GM18499 (cell line): ENCODE data around the gene ZNF429.
"Not testable (repeated sequence)": the region's sequence is repeated elsewhere in the genome, so short reads cannot be mapped to it uniquely, and the experiment has no call there.

ENCODE experiments used
- ATAC-seq: cut with Tn5 transposase; IDR thresholded peaks from one replicate; pipeline ENCODE4 v1.9.1; 2021; ENCODE audit warnings: moderate number of reproducible peaks; ENCODE audit not compliant: insufficient read depth, unreplicated experiment

ZNF429 gene

DNA sequence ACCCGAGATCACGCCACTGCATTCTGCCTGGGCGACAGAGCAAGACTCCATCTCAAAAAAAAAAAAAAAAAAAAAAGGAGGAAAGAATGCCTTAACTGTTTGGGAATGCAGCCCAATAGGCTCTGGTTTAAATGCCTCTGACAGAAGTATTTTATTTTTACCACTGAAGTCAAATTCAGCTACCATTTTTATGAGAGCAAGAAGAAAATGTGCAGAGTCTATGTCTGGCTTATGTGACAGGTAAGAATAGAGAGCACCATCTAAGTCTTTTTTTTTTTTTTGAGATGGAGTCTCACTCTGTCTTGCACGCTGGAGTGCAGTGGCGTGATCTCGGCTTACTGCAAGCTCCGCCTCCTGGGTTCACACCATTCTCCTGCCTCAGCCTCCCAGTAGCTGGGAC, 7.2 kb downstream of the ZNF429 start:
- not testable (repeated sequence) for ATAC-seq

DNA sequence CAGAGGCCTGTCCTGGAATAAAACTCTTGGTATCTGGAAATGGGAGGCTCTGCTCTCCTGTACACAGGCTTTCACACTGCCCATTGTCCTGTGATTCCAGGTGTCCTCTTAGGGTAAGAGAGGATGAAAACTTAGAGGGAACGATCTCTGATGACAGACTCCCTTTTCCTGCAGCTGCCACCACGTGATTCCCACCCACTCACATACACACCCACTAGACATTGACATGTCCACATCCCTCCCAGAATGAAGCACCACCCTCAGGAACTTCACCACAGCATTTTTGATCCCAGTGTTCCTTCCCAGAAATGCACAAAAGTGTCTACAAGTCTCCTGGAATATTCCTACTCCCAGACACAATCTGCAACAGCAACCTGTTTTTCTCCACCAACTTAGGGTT, 8.2 kb downstream of the ZNF429 start:
- no peak for ATAC-seq

DNA sequence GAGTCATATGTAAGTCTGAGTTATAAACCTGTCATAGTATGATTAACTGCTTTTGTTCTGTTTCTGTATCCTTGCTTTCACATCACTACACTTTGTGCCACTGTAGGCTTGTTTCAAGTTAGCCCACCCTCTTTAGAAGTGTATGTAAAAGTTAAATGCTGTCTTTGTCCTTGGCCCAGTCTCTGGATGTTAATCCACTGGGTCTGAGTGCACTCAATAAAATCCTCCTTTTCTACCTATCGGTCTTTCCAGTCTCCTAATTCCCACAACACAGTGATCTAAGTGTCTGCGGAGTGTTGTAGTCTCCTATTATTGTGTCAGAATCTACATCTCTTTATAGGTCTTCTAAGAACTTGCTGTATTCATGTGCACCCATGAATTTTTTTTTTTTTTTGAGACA, 14.1 kb downstream of the ZNF429 start:
- no peak for ATAC-seq

DNA sequence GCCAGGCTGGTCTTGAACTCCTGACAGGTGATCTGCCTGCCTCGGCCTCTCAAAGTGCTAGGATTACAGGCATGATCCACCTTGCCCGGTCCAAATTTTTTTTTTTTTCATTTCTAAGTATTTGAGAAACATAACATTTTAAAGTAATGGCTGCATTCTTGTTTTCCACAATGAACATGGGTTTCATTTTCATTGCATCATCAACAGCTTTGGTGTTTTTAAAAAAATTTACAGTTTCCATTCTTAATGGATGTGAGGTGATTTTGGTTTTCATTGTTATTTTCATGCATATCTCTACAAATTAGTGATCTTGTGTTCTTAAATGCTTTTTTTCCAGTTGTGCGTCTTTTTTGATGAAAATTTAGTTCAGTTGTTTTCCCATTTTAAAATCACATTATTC, 27.5 kb downstream of the ZNF429 start:
- ATAC-seq, result no peak

DNA sequence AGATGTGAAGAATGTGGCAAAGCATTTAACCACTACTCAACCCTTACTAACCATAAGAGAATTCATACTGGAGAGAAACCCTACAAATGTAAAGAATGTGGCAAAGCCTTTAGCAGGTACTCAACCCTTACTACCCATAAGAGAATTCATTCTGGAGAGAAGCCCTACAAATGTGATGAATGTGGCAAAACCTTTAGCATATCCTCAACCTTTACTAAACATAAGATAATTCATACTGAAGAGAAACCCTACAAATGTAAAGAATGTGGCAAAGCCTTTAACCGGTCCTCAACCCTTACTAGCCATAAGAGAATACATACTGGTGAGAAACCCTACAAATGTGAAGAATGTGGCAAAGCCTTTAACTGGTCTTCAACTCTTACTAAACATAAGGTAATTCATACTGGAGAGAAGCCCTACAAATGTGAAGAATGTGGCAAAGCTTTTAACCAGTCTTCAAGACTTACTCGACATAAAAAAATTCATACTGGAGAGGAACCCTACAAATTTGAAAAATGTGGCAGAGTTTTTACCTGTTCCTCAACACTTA, 31.4 kb downstream of the ZNF429 start:
- not testable (repeated sequence) for ATAC-seq

DNA sequence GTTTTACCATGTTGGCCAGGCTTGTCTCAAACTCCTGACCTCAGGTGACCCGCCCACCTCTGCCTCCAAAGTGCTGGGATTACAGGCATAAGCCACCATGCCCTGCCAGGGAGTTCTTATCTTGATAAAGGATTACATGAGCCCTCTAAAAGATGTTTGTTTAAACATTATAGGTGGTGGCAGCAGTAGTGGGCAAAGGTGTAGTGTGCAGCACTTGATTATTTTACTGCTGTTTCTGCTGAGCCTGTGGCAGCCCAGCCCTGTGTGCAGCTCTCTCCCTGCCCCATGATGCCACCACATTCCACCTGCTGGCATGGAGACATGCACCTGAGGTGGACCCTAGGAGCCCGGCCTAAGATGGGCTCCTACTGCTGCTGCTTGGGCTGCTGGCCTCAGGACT, 54.0 kb downstream of the ZNF429 start:
- no peak for ATAC-seq

DNA sequence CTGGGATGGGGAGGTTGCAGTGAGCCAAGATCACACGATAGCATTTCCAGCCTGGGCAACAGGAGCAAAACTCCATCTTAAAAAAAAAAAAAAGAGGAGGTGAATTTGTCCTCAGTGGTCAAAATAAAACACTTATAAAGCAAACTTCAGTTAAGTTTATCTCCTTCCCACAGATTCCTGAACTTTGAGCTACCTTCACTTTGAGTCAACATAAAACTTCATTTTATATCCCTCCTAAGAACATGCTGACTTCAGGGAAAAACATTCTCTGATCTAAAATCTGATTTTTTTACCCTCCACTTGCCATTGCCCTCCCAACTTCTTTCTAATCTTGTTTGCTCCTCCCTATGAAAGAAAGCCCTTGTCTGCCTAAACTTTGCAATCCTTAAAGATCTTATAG, 59.0 kb downstream of the ZNF429 start:
- no peak for ATAC-seq

DNA sequence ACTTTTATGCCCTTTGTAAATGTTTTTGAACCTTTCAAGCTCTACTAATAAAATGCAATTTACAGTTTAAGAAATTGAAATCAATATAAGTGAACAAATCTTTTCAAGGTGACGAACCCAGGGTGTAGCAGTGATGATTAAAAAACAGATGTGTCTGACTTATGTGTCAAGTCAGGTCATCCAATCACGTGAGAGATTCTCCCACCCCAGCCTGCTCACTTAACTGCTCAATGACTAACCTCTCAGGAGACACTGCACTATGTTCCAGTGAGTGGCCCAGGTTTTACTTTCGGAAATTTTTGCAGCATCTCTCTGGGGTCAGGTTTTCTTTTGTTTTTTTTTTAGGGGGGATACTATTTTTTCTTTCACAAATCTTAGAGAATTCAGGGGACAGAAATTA, 60.7 kb downstream of the ZNF429 start:
- ATAC-seq, result no peak

DNA sequence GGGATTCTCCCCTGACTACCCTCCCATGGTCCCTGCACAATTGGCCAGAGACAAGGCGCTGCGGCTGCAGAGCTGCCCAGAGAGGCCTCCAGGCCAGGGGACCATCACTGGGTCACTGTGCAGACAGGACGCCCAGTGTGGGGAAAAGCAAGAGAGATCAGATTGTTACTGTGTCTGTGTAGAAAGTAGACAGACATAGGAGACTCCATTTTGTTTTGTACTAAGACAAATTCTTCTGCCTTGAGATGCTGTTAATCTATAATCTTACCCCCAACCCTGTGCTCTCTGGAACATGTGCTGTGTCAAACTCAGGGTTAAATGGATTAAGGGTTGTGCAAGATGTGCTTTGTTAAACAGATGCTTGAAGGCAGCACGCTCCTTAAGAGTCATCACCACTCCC, 62.4 kb downstream of the ZNF429 start:
- ATAC-seq, result not testable (repeated sequence)

DNA sequence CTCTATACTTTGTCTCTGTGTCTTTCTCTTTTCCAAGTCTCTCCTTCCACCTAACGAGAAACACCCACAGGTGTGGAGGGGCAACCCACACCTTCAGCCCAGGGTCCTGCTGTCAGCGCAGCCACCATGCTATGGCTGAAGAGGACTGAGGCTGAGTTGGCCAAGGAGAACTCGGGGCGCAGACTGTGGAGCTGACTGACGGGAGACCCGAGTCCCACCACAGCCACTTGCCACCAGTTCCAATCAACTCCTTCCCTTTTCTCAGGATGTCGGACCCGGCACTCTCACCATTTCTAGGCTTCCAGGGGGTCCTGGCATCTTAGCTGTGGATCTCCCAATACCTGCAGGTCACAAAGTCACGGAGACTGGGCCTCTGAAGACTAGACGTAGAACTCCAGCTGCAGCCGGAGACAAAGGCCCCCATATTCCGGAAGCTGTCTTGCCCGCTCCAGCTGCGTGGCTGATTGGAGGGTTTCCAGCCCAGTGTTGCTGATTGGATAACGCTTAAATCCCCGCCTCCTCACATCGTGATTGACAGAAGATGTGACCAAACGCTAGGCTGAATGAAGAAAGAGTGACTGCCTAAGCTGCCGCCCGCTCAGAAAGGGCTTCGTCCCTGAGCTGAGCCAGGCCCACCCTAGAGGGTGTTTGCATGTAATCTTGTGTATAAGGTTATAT, 63.6 kb downstream of the ZNF429 start:
- ATAC-seq, result no peak

DNA sequence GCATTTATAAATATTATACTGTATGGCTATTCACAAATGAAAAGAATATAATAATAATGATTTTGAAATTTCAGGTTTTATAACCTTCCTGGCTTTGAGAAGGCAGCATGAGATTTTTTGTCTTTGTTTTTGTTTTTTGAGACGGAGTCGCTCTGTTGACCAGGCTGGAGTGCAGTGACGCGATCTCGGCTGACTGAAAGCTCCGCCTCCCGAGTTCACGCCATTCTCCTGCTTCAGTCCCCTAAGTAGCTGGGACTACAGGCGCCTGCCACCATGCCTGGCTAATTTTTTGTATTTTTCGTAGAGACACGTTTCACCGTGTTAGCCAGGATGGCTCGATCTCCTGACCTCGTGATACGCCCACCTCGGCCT, 64.1 kb downstream of the ZNF429 start:
- no peak for ATAC-seq

DNA sequence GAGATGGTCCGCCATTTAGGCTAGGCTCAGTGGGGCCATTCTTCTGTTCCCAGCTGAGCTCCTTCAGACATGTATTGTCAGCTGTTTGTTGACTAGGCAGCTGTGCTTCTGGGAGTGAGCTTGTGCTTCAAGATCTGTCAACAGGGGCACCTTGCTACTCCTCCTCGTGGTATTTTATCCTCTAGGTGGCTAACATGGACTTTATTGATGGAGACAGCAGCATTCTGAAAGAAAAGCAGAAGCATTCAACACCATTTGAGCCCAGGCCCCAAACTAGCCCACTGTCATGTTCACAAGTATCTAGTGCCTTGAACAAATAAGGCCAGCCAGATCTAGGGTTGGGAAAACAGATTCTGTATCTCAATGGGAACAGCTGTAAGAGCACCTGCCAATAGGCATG, 65.9 kb downstream of the ZNF429 start:
- no peak for ATAC-seq

DNA sequence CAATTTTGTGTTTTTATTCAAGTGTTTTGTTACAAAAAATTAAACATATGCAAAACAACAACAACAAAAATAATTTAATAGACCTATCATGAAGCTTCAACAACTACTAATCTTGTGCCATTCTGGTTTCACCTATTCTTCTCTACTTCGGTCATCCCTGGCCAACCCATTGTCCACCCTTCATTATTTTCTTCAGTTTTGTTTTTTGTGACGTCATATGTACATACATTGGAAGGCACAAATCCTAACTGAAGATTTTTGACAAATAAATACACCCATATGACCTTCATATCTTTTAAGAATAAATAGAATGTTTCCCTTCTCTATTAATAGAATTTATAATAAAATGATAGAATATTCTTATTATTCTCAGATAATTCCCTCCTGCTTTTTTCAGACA, 69.2 kb downstream of the ZNF429 start:
- ATAC-seq, result no peak

DNA sequence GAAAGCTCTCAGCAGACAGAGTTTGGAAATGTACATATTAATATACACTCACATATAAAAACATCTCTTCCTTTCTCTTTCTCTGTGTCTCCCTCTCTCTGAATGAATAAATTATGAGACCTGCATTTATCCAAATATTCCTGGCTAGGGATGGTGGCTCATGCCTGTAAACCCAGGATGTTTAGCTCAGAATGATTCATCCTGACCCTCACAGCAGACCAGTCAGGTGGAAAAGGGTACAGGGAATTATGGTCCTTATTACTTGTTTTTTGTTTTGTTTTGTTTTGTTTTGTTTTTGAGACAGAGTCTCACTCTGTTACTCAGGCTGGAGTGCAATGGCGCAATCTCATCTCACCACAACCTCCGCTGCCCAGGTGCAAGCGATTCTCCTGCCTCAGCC, 71.1 kb downstream of the ZNF429 start:
- ATAC-seq, result no peak

DNA sequence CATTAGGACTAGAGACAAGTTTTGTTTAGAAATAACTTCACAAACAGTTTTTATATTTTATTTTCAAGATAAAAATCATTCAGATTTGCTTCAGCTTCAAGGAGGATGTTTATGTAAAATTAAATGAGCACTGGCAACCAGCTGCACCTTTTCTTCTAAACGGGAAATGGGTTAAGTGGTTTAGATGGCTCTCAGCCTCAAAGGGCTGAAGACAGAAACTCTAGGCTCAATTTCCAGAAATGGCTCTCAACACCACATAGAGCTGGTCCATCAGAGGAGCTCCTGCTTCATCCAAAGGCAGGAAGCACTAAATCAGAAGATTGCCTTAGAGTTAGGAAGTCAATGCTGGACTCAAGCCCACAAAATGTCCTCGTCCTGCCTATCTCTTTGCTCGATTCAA, 74.7 kb downstream of the ZNF429 start:
- ATAC-seq, result no peak

DNA sequence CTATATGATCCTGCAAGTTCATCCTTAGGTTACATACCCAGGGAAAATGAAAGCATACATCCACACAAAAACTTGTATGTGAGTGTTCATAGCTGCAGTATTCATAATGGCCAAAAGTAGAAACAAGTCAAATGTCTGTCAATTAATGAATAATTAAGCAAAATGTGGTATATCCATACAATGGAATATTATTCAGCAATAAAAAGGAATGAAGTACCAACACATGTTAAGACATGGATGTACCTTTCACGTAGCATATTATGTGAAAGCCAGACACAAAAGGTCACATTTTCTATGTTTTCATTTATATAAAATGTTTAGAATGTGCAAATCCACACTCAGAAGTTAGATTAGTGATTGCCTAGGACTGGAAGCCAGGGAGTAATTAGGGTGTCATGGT, 75.4 kb downstream of the ZNF429 start:
- ATAC-seq, result no peak

DNA sequence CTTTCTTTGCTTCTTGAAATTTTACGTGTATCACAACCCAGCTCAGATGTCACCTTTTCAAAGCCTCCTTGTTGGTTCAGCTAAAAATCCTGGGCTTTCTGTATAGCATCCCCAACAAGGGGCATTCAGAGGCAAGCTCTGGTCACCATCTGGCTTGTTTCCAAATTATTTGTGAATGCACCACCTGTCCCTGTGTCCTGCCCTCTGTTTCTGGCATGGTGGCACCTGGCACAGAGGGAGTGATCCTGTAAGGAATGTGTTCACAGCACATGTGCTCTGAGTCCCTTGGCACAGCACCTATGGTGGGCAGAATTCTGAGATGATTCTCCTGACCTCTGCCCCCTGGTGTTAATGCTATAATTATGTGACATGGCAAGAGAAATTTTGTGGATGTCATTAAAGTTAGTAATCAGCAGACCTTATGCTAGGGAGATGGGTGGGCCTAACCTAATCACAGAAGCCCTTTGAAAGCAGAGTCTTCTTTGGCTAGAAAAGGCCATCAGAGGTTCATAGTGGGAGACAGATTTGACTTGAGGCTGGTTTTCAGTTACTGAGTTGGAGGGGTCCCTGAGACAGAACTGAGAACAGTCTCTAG, 76.3 kb downstream of the ZNF429 start:
- ATAC-seq, result no peak

DNA sequence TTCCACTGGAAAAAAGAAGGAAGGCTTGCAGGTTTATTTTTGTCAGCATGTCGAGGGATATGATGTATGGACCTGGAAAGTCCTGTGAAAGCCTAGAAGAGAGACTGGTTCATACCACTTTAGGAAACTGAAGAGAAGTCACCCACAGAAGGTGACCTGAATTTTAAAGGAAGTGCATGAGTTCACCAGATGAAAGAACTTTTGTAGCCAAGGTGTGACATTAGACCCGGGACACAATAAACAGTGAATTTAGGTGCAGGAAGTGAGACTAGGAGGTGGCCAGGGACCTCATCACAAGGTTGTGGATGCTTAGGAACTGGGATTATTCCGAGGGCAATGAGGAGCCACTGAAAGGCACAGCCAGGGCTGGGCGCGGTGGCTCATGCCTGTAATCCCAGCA, 79.1 kb downstream of the ZNF429 start:
- no peak for ATAC-seq

DNA sequence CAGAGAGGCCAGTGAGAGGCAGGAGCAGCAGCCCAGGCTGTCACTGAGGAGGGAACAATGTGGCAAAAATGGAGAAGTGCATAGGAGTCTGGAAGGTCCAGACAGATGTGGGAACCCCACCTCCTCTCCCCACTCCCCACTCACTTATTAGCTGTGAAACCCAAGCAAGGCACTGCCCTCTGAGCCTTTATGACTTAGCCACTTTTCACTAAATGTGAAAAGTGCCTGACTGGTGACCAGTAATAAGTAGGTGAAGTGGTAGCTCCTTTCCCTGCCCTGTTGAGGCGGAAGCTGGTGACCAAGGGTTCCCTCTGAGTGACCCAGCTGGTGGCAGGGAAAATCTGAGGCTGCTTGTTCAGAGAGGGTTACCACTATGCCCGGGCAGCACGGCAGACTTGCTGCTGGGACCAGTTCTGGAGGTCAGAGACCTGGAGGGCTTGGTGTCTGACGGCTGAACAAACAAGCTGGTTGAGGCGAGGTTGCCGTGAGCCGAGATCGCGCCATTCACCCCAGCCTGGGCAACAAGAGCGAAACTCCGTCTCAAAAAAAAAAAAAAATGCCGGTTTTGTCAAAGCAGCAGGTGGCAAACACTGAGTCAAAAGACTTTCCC, 80.0 kb downstream of the ZNF429 start:
- no peak for ATAC-seq

DNA sequence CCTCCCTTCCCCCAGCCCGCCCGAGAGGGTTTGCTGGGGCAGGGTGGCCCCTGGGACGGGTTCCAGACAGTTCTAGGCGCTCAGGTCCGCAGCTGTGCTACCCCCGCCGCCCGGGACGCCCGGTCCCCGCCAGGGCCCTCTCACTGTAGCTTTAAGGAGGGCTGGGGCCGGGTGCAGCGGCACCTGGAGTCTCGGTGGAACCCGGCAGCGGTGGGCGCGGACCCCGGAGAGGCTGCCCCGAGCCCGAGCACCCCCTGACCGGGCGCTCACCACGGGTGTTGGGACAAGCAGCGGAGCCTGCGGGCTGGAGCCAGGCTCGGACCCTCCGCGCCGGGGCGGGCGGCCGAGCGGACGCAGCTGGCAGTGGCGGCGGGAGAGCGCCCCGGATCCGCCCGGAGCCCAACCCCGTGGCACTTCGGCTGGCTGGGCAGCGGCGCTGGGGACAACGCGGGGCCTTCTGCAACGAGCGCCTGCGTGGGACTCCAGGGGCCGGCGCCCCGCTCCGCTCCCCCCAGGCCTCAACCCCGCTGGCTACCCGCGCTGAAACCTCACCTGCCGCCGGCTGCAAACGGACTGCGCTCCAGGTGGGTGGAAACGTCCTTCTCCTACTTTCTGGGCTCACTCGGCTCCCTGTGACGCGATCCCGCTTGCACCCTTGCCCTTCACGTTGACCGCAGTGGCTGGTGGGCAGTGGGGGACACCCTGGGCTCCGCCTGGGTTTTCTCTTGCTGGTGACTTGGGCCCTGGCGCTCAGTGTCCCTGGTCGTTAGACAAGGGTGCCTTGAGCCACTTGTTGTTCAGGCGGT, 81.1 kb downstream of the ZNF429 start:
- ATAC-seq, result no peak

DNA sequence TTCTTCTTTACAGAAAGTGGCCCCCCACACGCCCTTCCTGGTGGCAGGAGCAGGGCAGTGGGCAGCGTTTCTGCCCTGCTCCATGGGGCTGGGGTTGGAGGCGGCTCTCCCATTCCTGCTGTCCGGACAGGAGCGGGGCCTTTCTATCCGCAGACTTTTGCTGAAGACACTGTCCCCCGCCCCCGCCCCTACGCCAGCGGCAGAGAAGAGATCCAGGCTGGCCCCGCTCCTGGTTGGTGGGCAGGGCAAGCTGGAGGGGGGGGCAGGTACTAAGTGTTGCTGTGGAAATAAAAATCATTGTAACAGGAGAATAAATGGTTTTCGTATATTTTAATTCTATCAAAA, 81.7 kb downstream of the ZNF429 start:
- ATAC-seq, result no peak
